Measurements from ENCODE around the gene IGFN1.
"Not testable (repeated sequence)": the region's sequence is repeated elsewhere in the genome, so short reads cannot be mapped to it uniquely, and the experiment has no call there.

IGFN1 gene

GRCh38 chr1:201154389-201155165, 36.0 kb upstream of the IGFN1 start, which contains the start of gene TMEM9:
Gene TMEM9, minus strand, starts transcription at chr1:201154474. Its CDS starts 551 bp downstream, at chr1:201153923.
- Mint-ChIP-seq H3K4me3 (peak within 1 kb of the TSS; percentile 81), H3K27ac (peak within 1 kb of the TSS; percentile 67), H3K9me3 (no peaks in the 10 kb centered on the region), H3K4me1 (peaks cover 17% of the 10 kb centered on the region), H3K27me3 (peaks cover 11% of the 10 kb centered on the region), H3K36me3 (ENCODE audit: low read depth) (peaks cover 4% of the 10 kb centered on the region)
- DNase-seq (peak; percentile 99), ATAC-seq (peak; percentile 92)

- Mint-ChIP-seq H3K4me3 (no peak overlapping the region), H3K4me1 (peaks cover 17% of the 10 kb centered on the region), H3K9me3 (no peaks in the 10 kb centered on the region), H3K36me3 (ENCODE audit: low read depth) (peaks cover 4% of the 10 kb centered on the region), H3K27ac (no peak overlapping the region), H3K27me3 (peaks cover 13% of the 10 kb centered on the region)
- DNase-seq: no peak
- ATAC-seq: no peak
These were observed 35.3 kb upstream of the IGFN1 start for GRCh38 chr1:201155354-201155753.

GRCh38 chr1:201156346-201156745, 34.3 kb upstream of the IGFN1 start:
- ATAC-seq (no peak), DNase-seq (no peak)
- Mint-ChIP-seq H3K36me3 (ENCODE audit: low read depth) (no peaks in the 10 kb centered on the region), H3K27me3 (peaks cover 15% of the 10 kb centered on the region), H3K4me1 (peaks cover 17% of the 10 kb centered on the region), H3K27ac (no peak overlapping the region), H3K4me3 (no peak overlapping the region), H3K9me3 (no peaks in the 10 kb centered on the region)

- no peak overlapping the region for H3K27ac Mint-ChIP-seq
- no peak overlapping the region for H3K4me3 Mint-ChIP-seq
- DNase-seq: no peak
- H3K27me3 Mint-ChIP-seq: peaks cover 15% of the 10 kb centered on the region
- ATAC-seq: no peak
- H3K4me1 Mint-ChIP-seq: peaks cover 17% of the 10 kb centered on the region
- no peaks in the 10 kb centered on the region for H3K36me3 Mint-ChIP-seq (ENCODE audit: low read depth)
- no peaks in the 10 kb centered on the region for H3K9me3 Mint-ChIP-seq
These were observed 33.8 kb upstream of the IGFN1 start for GRCh38 chr1:201156819-201157218.

- DNase-seq: no peak
- H3K36me3 Mint-ChIP-seq (ENCODE audit: low read depth): no peaks in the 10 kb centered on the region
- H3K9me3 Mint-ChIP-seq: no peaks in the 10 kb centered on the region
- peaks cover 13% of the 10 kb centered on the region for H3K4me1 Mint-ChIP-seq
- no peak overlapping the region for H3K4me3 Mint-ChIP-seq
- H3K27ac Mint-ChIP-seq: no peak overlapping the region
- H3K27me3 Mint-ChIP-seq: peaks cover 15% of the 10 kb centered on the region
- ATAC-seq: no peak
These were observed 32.7 kb upstream of the IGFN1 start for GRCh38 chr1:201157949-201158348.

GRCh38 chr1:201163036-201163435, 27.6 kb upstream of the IGFN1 start:
- not testable (repeated sequence) for H3K27me3 Mint-ChIP-seq; H3K4me1 Mint-ChIP-seq; H3K27ac Mint-ChIP-seq; H3K36me3 Mint-ChIP-seq (ENCODE audit: low read depth); H3K9me3 Mint-ChIP-seq; ATAC-seq; DNase-seq; H3K4me3 Mint-ChIP-seq

- no peak overlapping the region for H3K27ac Mint-ChIP-seq
- H3K27me3 Mint-ChIP-seq: peaks cover 4% of the 10 kb centered on the region
These were observed 26.9 kb upstream of the IGFN1 start for GRCh38 chr1:201163707-201164106.

GRCh38 chr1:201164645-201165044, 26.0 kb upstream of the IGFN1 start:
- Mint-ChIP-seq H3K4me3 (no peak overlapping the region), H3K27ac (no peak overlapping the region), H3K27me3 (peaks cover 7% of the 10 kb centered on the region), H3K9me3 (no peaks in the 10 kb centered on the region), H3K36me3 (ENCODE audit: low read depth) (no peaks in the 10 kb centered on the region), H3K4me1 (no peaks in the 10 kb centered on the region)
- DNase-seq: no peak
- ATAC-seq: no peak

More at GRCh38 chr1:201163707-201164106, 26.9 kb upstream of the IGFN1 start:
- Mint-ChIP-seq H3K36me3 (ENCODE audit: low read depth) (no peaks in the 10 kb centered on the region), H3K4me1 (no peaks in the 10 kb centered on the region), H3K4me3 (no peak overlapping the region), H3K9me3 (no peaks in the 10 kb centered on the region)
- ATAC-seq (no peak), DNase-seq (no peak)

- Mint-ChIP-seq H3K27ac (no peak overlapping the region), H3K27me3 (peaks cover 12% of the 10 kb centered on the region), H3K4me1 (peaks cover 16% of the 10 kb centered on the region), H3K36me3 (ENCODE audit: low read depth) (no peaks in the 10 kb centered on the region), H3K4me3 (no peak overlapping the region), H3K9me3 (no peaks in the 10 kb centered on the region)
- ATAC-seq: no peak
- DNase-seq: no peak
These were observed 23.3 kb upstream of the IGFN1 start for GRCh38 chr1:201167041-201167991.

GRCh38 chr1:201169203-201169602, 21.4 kb upstream of the IGFN1 start:
- ATAC-seq (no peak), DNase-seq (no peak)
- H3K4me3 Mint-ChIP-seq: no peak overlapping the region
- peaks cover 14% of the 10 kb centered on the region for H3K27me3 Mint-ChIP-seq
- H3K4me1 Mint-ChIP-seq: peaks cover 20% of the 10 kb centered on the region
- no peaks in the 10 kb centered on the region for H3K36me3 Mint-ChIP-seq (ENCODE audit: low read depth)
- no peaks in the 10 kb centered on the region for H3K9me3 Mint-ChIP-seq
- no peak overlapping the region for H3K27ac Mint-ChIP-seq

GRCh38 chr1:201169971-201170532, 20.6 kb upstream of the IGFN1 start:
- ATAC-seq (no peak), DNase-seq (no peak)
- Mint-ChIP-seq H3K4me3 (peak overlapping the region; percentile 73), H3K9me3 (no peaks in the 10 kb centered on the region), H3K36me3 (ENCODE audit: low read depth) (no peaks in the 10 kb centered on the region), H3K27ac (peak overlapping the region; percentile 78), H3K4me1 (peaks cover 20% of the 10 kb centered on the region), H3K27me3 (peaks cover 16% of the 10 kb centered on the region)

GRCh38 chr1:201170533-201171062, 20.0 kb upstream of the IGFN1 start:
- H3K4me3 Mint-ChIP-seq: peak overlapping the region; percentile 73
- peak; percentile 85 for DNase-seq
- H3K36me3 Mint-ChIP-seq (ENCODE audit: low read depth): no peaks in the 10 kb centered on the region
- H3K4me1 Mint-ChIP-seq: peaks cover 20% of the 10 kb centered on the region
- H3K27ac Mint-ChIP-seq: peak overlapping the region; percentile 78
- peak; percentile 92 for ATAC-seq
- H3K9me3 Mint-ChIP-seq: no peaks in the 10 kb centered on the region
- H3K27me3 Mint-ChIP-seq: peaks cover 16% of the 10 kb centered on the region

- ATAC-seq (peak; percentile 67), DNase-seq (peak; percentile 61)
- Mint-ChIP-seq H3K4me1 (peaks cover 20% of the 10 kb centered on the region), H3K9me3 (no peaks in the 10 kb centered on the region), H3K4me3 (peak overlapping the region; percentile 73), H3K36me3 (ENCODE audit: low read depth) (no peaks in the 10 kb centered on the region), H3K27ac (peak overlapping the region; percentile 78), H3K27me3 (peaks cover 16% of the 10 kb centered on the region)
These were observed 19.3 kb upstream of the IGFN1 start for GRCh38 chr1:201171063-201172036.
